Neural progenitor cell (in vitro differentiated cells): ENCODE data around the gene ARHGEF40. TPM values are rescaled to one million over a fixed set of nuclear protein-coding genes. Genes with fewer than 3 reads are reported as not detected.

Source experiments
- DNase-seq: peaks from one replicate; pipeline ENCODE4 v3.0.0-alpha.2; 2016; ENCODE audit warnings: low spot score
- H2AFZ ChIP-seq: fragments of 200-600 bp; sonication (generic); replicated peaks from 2 replicates; pipeline ENCODE4 v1.6.1; 2016; ENCODE audit warnings: antibody characterized with exemption
- H3F3A ChIP-seq: fragments of 200-600 bp; sonication (generic); 2 replicates; pipeline ENCODE4 v1.6.1; 2016; ENCODE audit warnings: antibody characterized with exemption, low read depth
- H3K27ac ChIP-seq: fragments of 200-600 bp; sonication (generic); 2 replicates; pipeline ENCODE4 v1.5.1; 2016; ENCODE audit warnings: mild to moderate bottlenecking
- H3K27me3 ChIP-seq: fragments of 200-600 bp; sonication (generic); 2 replicates; pipeline ENCODE4 v1.6.1; 2016; ENCODE audit warnings: mild to moderate bottlenecking, moderate library complexity
- H3K36me3 ChIP-seq: fragments of 200-600 bp; sonication (generic); 2 replicates; pipeline ENCODE4 v1.5.1; 2016
- H3K4me1 ChIP-seq: fragments of 200-600 bp; sonication (generic); 2 replicates; pipeline ENCODE4 v1.6.1; 2016; ENCODE audit warnings: mixed run types
- H3K4me2 ChIP-seq: fragments of 200-600 bp; sonication (generic); 2 replicates; pipeline ENCODE4 v1.6.1; 2016
- H3K4me3 ChIP-seq: fragments of 200-600 bp; sonication (generic); 2 replicates; pipeline ENCODE4 v1.5.1; 2016
- H3K79me2 ChIP-seq: fragments of 200-600 bp; sonication (generic); 2 replicates; pipeline ENCODE4 v1.6.1; 2016; ENCODE audit warnings: low read depth
- H3K9ac ChIP-seq: fragments of 200-600 bp; sonication (generic); 2 replicates; pipeline ENCODE4 v1.6.1; 2016
- H3K9me3 ChIP-seq: fragments of 200-600 bp; sonication (generic); 2 replicates; pipeline ENCODE4 v1.5.1; 2016; ENCODE audit warnings: low read depth
- H4K20me1 ChIP-seq: fragments of 200-600 bp; sonication (generic); 2 replicates; pipeline ENCODE4 v1.6.1; 2016; ENCODE audit warnings: low read depth
- H3K27ac Mint-ChIP-seq: 3 replicates; pipeline ENCODE4 v1.8.0; 2021; ENCODE audit warnings: mixed read lengths
- H3K27me3 Mint-ChIP-seq: 2 replicates; pipeline ENCODE4 v1.8.0; 2022; ENCODE audit warnings: low read depth, mild to moderate bottlenecking, inconsistent platforms, moderate library complexity, mixed read lengths; ENCODE audit not compliant: insufficient read depth
- H3K36me3 Mint-ChIP-seq: 3 replicates; pipeline ENCODE4 v1.8.0; 2021; ENCODE audit warnings: mixed read lengths
- H3K4me1 Mint-ChIP-seq: 3 replicates; pipeline ENCODE4 v1.8.0; 2021; ENCODE audit warnings: mixed read lengths
- H3K4me3 Mint-ChIP-seq: 3 replicates; pipeline ENCODE4 v1.8.0; 2021; ENCODE audit warnings: mild to moderate bottlenecking, moderate library complexity, mixed read lengths
- H3K9me3 Mint-ChIP-seq: 3 replicates; pipeline ENCODE4 v1.8.0; 2020; ENCODE audit warnings: mixed read lengths
- CTCF ChIP-seq: fragments of 200-600 bp; sonication (generic); IDR thresholded peaks from 2 replicates; pipeline ENCODE4 v1.5.1; 2017; ENCODE audit warnings: antibody characterized with exemption, mild to moderate bottlenecking
- EZH2 ChIP-seq: fragments of 200-600 bp; sonication (generic); IDR thresholded peaks from 2 replicates; pipeline ENCODE4 v1.6.1; 2017; ENCODE audit warnings: antibody characterized with exemption, mild to moderate bottlenecking, moderate library complexity
- EZH2phosphoT487 ChIP-seq: fragments of 200-600 bp; sonication (generic); IDR thresholded peaks from 2 replicates; pipeline ENCODE4 v1.6.1; 2017; ENCODE audit warnings: antibody characterized with exemption
- total RNA-seq: library from RNA; depleted of rRNA; stranded (reverse); fragments of >200 nt; gene quantifications from 2 replicates; pipeline ENCODE4 v1.2.3, GENCODE V29; 2015; ENCODE audit warnings: low replicate concordance

ARHGEF40 gene
- total RNA-seq, 1 donor from 2014 or later = 15.0 TPM

DNA sequence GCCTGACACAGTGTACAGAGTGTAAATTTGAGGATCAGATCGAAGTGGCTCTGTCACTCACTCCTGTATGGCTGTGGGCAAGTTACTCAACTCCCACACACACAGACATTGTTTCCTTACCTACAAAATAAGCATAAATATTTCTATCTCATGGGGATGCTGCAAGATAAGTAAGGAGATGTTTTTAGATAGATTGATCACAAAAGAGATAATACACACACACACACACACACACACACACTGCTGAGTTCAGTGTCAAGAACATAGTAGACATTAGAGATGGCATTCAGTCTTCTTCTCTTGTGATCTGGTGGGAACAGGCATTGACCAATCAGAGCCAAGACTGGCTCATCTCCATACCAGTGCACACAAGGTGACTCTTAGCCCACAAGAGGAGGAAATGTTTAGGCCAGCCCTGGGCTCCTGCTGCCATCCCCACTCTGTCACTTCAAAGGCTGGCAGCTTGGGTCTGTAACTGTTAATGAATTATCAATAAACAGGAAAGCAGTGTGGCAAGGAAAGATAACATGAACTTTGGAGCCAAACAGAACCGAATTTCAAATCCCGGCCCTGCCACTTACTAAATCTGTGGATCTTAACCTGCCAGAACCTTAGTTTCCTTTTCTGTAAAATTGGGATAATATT, 15.9 kb upstream of the ARHGEF40 start:
- Histone ChIP-seq H3K79me2 (no peaks in the 10 kb centered on the region), H3F3A (no peaks in the 10 kb centered on the region), H3K9me3 (no peaks in the 10 kb centered on the region), H4K20me1 (no peaks in the 10 kb centered on the region), H3K9ac (no peak overlapping the region), H3K4me2 (no peak overlapping the region), H2AFZ (no peak overlapping the region), H3K4me1 (no peaks in the 10 kb centered on the region), H3K27ac (no peak overlapping the region), H3K27me3 (no peaks in the 10 kb centered on the region), H3K36me3 (no peaks in the 10 kb centered on the region), H3K4me3 (no peak overlapping the region)
- Mint-ChIP-seq H3K27me3 (peaks cover 2% of the 10 kb centered on the region), H3K27ac (no peak overlapping the region), H3K4me3 (no peak overlapping the region), H3K4me1 (peaks cover 13% of the 10 kb centered on the region), H3K36me3 (no peaks in the 10 kb centered on the region), H3K9me3 (no peaks in the 10 kb centered on the region)
- no peak for TF ChIP-seq CTCF
- no peak for TF ChIP-seq EZH2
- TF ChIP-seq EZH2phosphoT487 = no peak
- no peak for DNase-seq

DNA sequence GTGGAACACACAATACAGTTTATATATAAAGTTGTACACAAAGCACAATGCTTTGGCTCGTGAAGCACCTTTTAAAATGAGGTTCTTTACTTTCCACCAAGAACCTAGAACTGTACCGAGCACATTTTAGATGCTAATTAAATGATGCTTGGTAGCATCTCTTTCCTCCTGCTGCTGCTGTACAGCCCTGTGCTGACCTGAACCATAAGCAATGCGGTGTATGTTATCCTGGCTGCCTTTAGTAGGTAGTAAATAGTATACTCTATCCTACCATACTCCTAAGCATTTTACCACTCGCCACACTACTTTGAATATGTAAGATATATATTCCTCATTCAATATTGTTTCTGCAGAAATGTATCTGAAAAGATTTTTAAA, 15.3 kb upstream of the ARHGEF40 start:
- no peak overlapping the region for H3K27ac ChIP-seq
- no peaks in the 10 kb centered on the region for H3K36me3 ChIP-seq
- Mint-ChIP-seq H3K27me3 (peaks cover 2% of the 10 kb centered on the region), H3K4me1 (peaks cover 13% of the 10 kb centered on the region), H3K4me3 (no peak overlapping the region), H3K36me3 (no peaks in the 10 kb centered on the region), H3K27ac (no peak overlapping the region), H3K9me3 (no peaks in the 10 kb centered on the region)
- H4K20me1 ChIP-seq = no peaks in the 10 kb centered on the region
- H3K9me3 ChIP-seq = no peaks in the 10 kb centered on the region
- no peak overlapping the region for H3K9ac ChIP-seq
- no peaks in the 10 kb centered on the region for H3K4me1 ChIP-seq
- H3F3A ChIP-seq = no peaks in the 10 kb centered on the region
- no peak overlapping the region for H2AFZ ChIP-seq
- no peaks in the 10 kb centered on the region for H3K79me2 ChIP-seq
- no peak overlapping the region for H3K4me2 ChIP-seq
- no peak for TF ChIP-seq CTCF
- TF ChIP-seq EZH2 = no peak
- no peak for TF ChIP-seq EZH2phosphoT487
- H3K27me3 ChIP-seq = no peaks in the 10 kb centered on the region
- DNase-seq = no peak
- no peak overlapping the region for H3K4me3 ChIP-seq

DNA sequence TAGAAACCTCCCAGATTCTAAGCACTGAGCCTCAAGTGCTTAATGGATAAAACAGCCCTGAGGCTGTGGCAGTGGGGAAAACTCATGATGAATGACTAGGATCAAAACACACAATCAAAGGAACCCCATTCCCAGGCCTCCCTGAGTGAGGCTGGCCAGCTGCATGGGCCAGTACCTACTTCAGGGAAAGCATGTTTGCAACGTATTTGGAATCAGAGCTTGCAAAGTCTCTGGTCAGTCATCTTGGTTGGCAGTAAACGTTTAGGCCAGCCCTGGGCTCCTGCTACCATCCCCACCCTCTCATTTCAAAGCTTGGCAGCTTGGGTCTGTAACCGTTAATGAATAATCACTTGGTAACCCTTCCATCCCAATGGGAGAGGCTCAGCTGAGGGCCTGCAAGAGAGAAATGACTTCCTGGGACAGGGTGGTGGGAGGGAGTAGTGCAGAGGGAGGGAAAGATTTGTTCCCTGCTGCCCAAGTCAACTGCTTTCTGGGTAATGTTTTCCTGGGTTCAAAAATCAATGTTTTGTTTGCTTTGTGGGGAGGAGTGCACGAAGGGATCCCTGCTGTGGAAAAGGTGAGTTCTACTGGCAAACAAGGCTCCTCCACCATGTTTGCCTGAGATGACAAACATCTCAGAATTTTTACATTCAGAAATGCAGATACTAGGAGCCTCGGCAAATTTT, 14.5 kb upstream of the ARHGEF40 start:
- no peaks in the 10 kb centered on the region for H3K4me1 ChIP-seq
- no peaks in the 10 kb centered on the region for H3K27me3 Mint-ChIP-seq
- H3K4me1 Mint-ChIP-seq = peaks cover 13% of the 10 kb centered on the region
- no peaks in the 10 kb centered on the region for H3K79me2 ChIP-seq
- TF ChIP-seq EZH2 = no peak
- TF ChIP-seq CTCF = no peak
- TF ChIP-seq EZH2phosphoT487 = no peak
- H3K36me3 Mint-ChIP-seq = no peaks in the 10 kb centered on the region
- no peaks in the 10 kb centered on the region for H4K20me1 ChIP-seq
- H3K9me3 Mint-ChIP-seq = no peaks in the 10 kb centered on the region
- no peak overlapping the region for H3K9ac ChIP-seq
- no peak overlapping the region for H3K27ac Mint-ChIP-seq
- DNase-seq = no peak
- H3K27me3 ChIP-seq = no peaks in the 10 kb centered on the region
- peak overlapping the region; percentile 80 for H2AFZ ChIP-seq
- no peak overlapping the region for H3K27ac ChIP-seq
- no peak overlapping the region for H3K4me3 Mint-ChIP-seq
- no peak overlapping the region for H3K4me3 ChIP-seq
- no peak overlapping the region for H3K4me2 ChIP-seq
- H3K36me3 ChIP-seq = no peaks in the 10 kb centered on the region
- no peaks in the 10 kb centered on the region for H3K9me3 ChIP-seq
- no peaks in the 10 kb centered on the region for H3F3A ChIP-seq
